WERI-Rb-1 (cell line): ENCODE measurements around the gene ARHGEF10L.

Experiments used
- DNase-seq: peaks from one replicate; pipeline ENCODE4 v3.0.0-alpha.2; 2020
- H3K27ac ChIP-seq: fragments of 250-450 bp; sonication (Bioruptor Pico); 2 replicates; pipeline ENCODE4 v1.5.1; 2020; ENCODE audit warnings: mild to moderate bottlenecking, moderate library complexity
- H3K27me3 ChIP-seq: fragments of 250-450 bp; sonication (Bioruptor Pico); 2 replicates; pipeline ENCODE4 v1.5.1; 2021; ENCODE audit warnings: mild to moderate bottlenecking, low read depth, moderate library complexity; ENCODE audit not compliant: insufficient read depth, severe bottlenecking
- H3K36me3 ChIP-seq: fragments of 250-450 bp; sonication (Bioruptor Pico); 2 replicates; pipeline ENCODE4 v1.5.1; 2020; ENCODE audit warnings: mild to moderate bottlenecking, moderate library complexity
- H3K4me3 ChIP-seq: 2 replicates; pipeline ENCODE4 v1.5.1; 2011; ENCODE audit warnings: low read depth, mild to moderate bottlenecking, control low read depth, low read length
- H3K9me3 ChIP-seq: fragments of 250-450 bp; sonication (Bioruptor Pico); 2 replicates; pipeline ENCODE4 v1.5.1; 2021; ENCODE audit warnings: mild to moderate bottlenecking, moderate library complexity; ENCODE audit not compliant: severe bottlenecking
- CTCF ChIP-seq: IDR thresholded peaks from 2 replicates; pipeline ENCODE4 v1.5.1; 2011; ENCODE audit warnings: low read depth, mild to moderate bottlenecking, control low read depth, inconsistent platforms, low read length

ARHGEF10L gene

GRCh38 chr1:17711577-17711910 lies 172.0 kb downstream of the ARHGEF10L start:
- TF ChIP-seq CTCF: no peak
- no peak for DNase-seq
- H3K9me3 ChIP-seq: no peaks in the 10 kb centered on the region
- no peaks in the 10 kb centered on the region for H3K27me3 ChIP-seq
- H3K27ac ChIP-seq: no peak overlapping the region
- H3K4me3 ChIP-seq: no peak overlapping the region
- H3K36me3 ChIP-seq: no peaks in the 10 kb centered on the region

GRCh38 chr1:17711941-17712340 lies 172.4 kb downstream of the ARHGEF10L start:
- no peak for DNase-seq
- no peak overlapping the region for H3K27ac ChIP-seq
- no peak for TF ChIP-seq CTCF
- H3K27me3 ChIP-seq: no peaks in the 10 kb centered on the region
- no peaks in the 10 kb centered on the region for H3K9me3 ChIP-seq
- H3K36me3 ChIP-seq: no peaks in the 10 kb centered on the region
- no peak overlapping the region for H3K4me3 ChIP-seq

- no peak for TF ChIP-seq CTCF
- no peak for DNase-seq
Observed at GRCh38 chr1:17713993-17714392, 174.5 kb downstream of the ARHGEF10L start.

GRCh38 chr1:17717594-17718535 lies 178.4 kb downstream of the ARHGEF10L start:
- TF ChIP-seq CTCF: no peak
- no peaks in the 10 kb centered on the region for H3K36me3 ChIP-seq
- DNase-seq: no peak
- no peak overlapping the region for H3K4me3 ChIP-seq
- H3K9me3 ChIP-seq: no peaks in the 10 kb centered on the region
- no peaks in the 10 kb centered on the region for H3K27me3 ChIP-seq
- no peak overlapping the region for H3K27ac ChIP-seq

More at GRCh38 chr1:17713993-17714392, 174.5 kb downstream of the ARHGEF10L start:
- H3K36me3 ChIP-seq: no peaks in the 10 kb centered on the region
- no peaks in the 10 kb centered on the region for H3K27me3 ChIP-seq
- no peak overlapping the region for H3K4me3 ChIP-seq
- H3K27ac ChIP-seq: no peak overlapping the region
- H3K9me3 ChIP-seq: no peaks in the 10 kb centered on the region

- no peak for DNase-seq
Observed at GRCh38 chr1:17719874-17720273, 180.4 kb downstream of the ARHGEF10L start.

More at GRCh38 chr1:17719874-17720273, 180.4 kb downstream of the ARHGEF10L start:
- Histone ChIP-seq H3K36me3 (no peaks in the 10 kb centered on the region), H3K27me3 (no peaks in the 10 kb centered on the region), H3K9me3 (no peaks in the 10 kb centered on the region), H3K27ac (no peak overlapping the region), H3K4me3 (no peak overlapping the region)
- TF ChIP-seq CTCF: no peak
